ENCODE data around the gene TRIM71.

The TRIM71 gene

DNA sequence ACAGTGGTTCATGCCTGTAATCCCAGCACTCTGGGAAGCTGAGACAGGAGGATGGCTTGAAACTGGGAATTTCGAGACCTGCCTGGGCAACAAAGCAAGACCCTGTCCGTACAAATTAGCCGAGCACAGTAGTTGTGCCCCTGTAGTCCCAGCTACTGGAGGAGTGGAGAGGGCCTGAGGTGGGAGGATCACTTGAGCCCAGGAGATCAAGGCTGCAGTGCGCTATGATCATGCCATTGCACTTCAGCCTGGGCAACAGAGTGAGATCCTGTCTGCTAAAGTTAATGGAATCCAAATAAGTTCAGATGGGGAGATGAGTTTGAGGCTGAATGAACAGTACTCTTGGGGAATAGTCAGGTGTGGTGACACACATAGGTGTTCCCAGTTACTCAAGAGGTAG is 14.4 kb downstream of the TRIM71 start:
- Histone ChIP-seq H3K36me3 (ENCODE audit: control insufficient read depth in 1 of 2, insufficient read depth in 2 of 2, low read depth in 1 of 2, low read length in 2 of 2) (no peaks in the 10 kb centered on the region), H3K27me3 (ENCODE audit: control insufficient read depth in 1 of 2, insufficient read depth in 1 of 2, low read length in 2 of 2) (peaks cover 34 to 44% of the 10 kb centered on the region in 2 experiments), H3K4me1 (ENCODE audit: control insufficient read depth, insufficient read depth, low read depth, low read length) (no peaks in the 10 kb centered on the region), H2BK5ac (ENCODE audit: low read depth, low read length, poor library complexity, severe bottlenecking) (no peak overlapping the region), H2BK12ac (ENCODE audit: low read length in 2 of 2) (no peak overlapping the region), H3K18ac (ENCODE audit: low read depth in 1 of 2, low read length in 2 of 2) (no peak overlapping the region), H3K9ac (ENCODE audit: low read length) (no peak overlapping the region), H3K27ac (ENCODE audit: low read length, poor library complexity, severe bottlenecking) (no peak overlapping the region), H3K4me2 (ENCODE audit: low read length, poor library complexity, severe bottlenecking) (no peak overlapping the region), H3K9me3 (ENCODE audit: control insufficient read depth, low read length) (no peaks in the 10 kb centered on the region), H3K23ac (ENCODE audit: low read length in 2 of 2) (no peak overlapping the region), H2BK15ac (ENCODE audit: low read depth, poor library complexity, severe bottlenecking) (no peak overlapping the region), H2AK5ac (ENCODE audit: low read length, severe bottlenecking) (no peak overlapping the region), H4K91ac (ENCODE audit: low read length) (no peak overlapping the region), H2BK120ac (ENCODE audit: low read depth, low read length) (no peak overlapping the region), H3K4ac (ENCODE audit: low read depth in 1 of 2, low read length in 2 of 2) (no peak overlapping the region), H3K79me1 (replicated peaks; ENCODE audit: low read length, poor library complexity, severe bottlenecking) (no peaks in the 10 kb centered on the region), H3K14ac (ENCODE audit: low read length in 2 of 2) (no peak overlapping the region), H2AFZ (ENCODE audit: low read depth, low read length) (no peak overlapping the region), H3K4me3 (ENCODE audit: insufficient read depth in 1 of 2, low read depth in 1 of 2, low read length in 2 of 2) (no peak overlapping the region), H4K8ac (ENCODE audit: low read length) (no peak overlapping the region)
- no peak for DNase-seq
- 94% methylated on average over 4 of the region's 4 CpGs for WGBS

GRCh38 chr3:32835049-32835371 is 17.2 kb downstream of the TRIM71 start:
- no peak overlapping the region for H3K18ac ChIP-seq (ENCODE audit: low read depth in 1 of 2, low read length in 2 of 2)
- no peaks in the 10 kb centered on the region for H3K79me1 ChIP-seq (replicated peaks; ENCODE audit: low read length, poor library complexity, severe bottlenecking)
- no peak overlapping the region for H3K4me3 ChIP-seq (ENCODE audit: insufficient read depth in 1 of 2, low read depth in 1 of 2, low read length in 2 of 2)
- no peaks in the 10 kb centered on the region for H3K9me3 ChIP-seq (ENCODE audit: control insufficient read depth, low read length)
- H3K4ac ChIP-seq (ENCODE audit: low read depth in 1 of 2, low read length in 2 of 2), result no peak overlapping the region
- H3K27ac ChIP-seq (ENCODE audit: low read length, poor library complexity, severe bottlenecking), result no peak overlapping the region
- no peak overlapping the region for H3K23ac ChIP-seq (ENCODE audit: low read length in 2 of 2)
- H4K91ac ChIP-seq (ENCODE audit: low read length), result no peak overlapping the region
- no peak overlapping the region for H2BK12ac ChIP-seq (ENCODE audit: low read length in 2 of 2)
- peaks cover 40 to 59% of the 10 kb centered on the region in 2 experiments for H3K27me3 ChIP-seq (ENCODE audit: control insufficient read depth in 1 of 2, insufficient read depth in 1 of 2, low read length in 2 of 2)
- no peak overlapping the region for H2AK5ac ChIP-seq (ENCODE audit: low read length, severe bottlenecking)
- H3K4me2 ChIP-seq (ENCODE audit: low read length, poor library complexity, severe bottlenecking), result no peak overlapping the region
- no peak overlapping the region for H4K8ac ChIP-seq (ENCODE audit: low read length)
- no peak overlapping the region for H2BK15ac ChIP-seq (ENCODE audit: low read depth, poor library complexity, severe bottlenecking)
- no peak for DNase-seq
- H3K4me1 ChIP-seq (ENCODE audit: control insufficient read depth, insufficient read depth, low read depth, low read length), result no peaks in the 10 kb centered on the region
- no peak overlapping the region for H3K9ac ChIP-seq (ENCODE audit: low read length)
- H2BK5ac ChIP-seq (ENCODE audit: low read depth, low read length, poor library complexity, severe bottlenecking), result no peak overlapping the region
- no peak overlapping the region for H2BK120ac ChIP-seq (ENCODE audit: low read depth, low read length)
- 90% methylated on average over 1 of the region's 2 CpGs for WGBS
- H3K14ac ChIP-seq (ENCODE audit: low read length in 2 of 2), result no peak overlapping the region
- H2AFZ ChIP-seq (ENCODE audit: low read depth, low read length), result no peak overlapping the region
- no peaks in the 10 kb centered on the region for H3K36me3 ChIP-seq (ENCODE audit: control insufficient read depth in 1 of 2, insufficient read depth in 2 of 2, low read depth in 1 of 2, low read length in 2 of 2)

DNA sequence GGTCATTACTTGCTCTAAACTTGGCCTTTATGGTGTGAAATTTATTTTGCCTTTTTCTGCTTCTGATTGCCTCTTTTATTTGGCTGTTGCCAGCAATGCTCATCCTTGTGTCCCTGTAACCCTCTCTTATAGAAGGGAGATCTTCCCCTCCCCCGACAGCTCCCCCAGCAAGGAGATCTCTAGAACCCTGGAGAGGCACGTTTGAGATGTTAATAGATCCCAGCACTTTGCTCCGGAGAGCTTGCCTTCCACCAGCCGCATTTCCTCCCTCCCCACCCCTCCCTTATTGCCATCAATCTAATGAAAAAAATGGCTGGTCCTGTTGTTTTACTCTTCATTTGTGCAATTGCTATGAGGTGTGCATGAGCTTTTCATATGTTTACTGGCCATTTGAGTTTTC is 18.2 kb downstream of the TRIM71 start:
- Histone ChIP-seq H2BK12ac (ENCODE audit: low read length in 2 of 2) (no peak overlapping the region), H3K9me3 (ENCODE audit: control insufficient read depth, low read length) (no peaks in the 10 kb centered on the region), H3K9ac (ENCODE audit: low read length) (no peak overlapping the region), H4K8ac (ENCODE audit: low read length) (no peak overlapping the region), H3K14ac (ENCODE audit: low read length in 2 of 2) (no peak overlapping the region), H3K23ac (ENCODE audit: low read length in 2 of 2) (no peak overlapping the region), H3K27me3 (ENCODE audit: control insufficient read depth in 1 of 2, insufficient read depth in 1 of 2, low read length in 2 of 2) (peaks cover 46 to 66% of the 10 kb centered on the region in 2 experiments), H3K4me3 (ENCODE audit: insufficient read depth in 1 of 2, low read depth in 1 of 2, low read length in 2 of 2) (no peak overlapping the region), H3K4me1 (ENCODE audit: control insufficient read depth, insufficient read depth, low read depth, low read length) (peaks cover 3% of the 10 kb centered on the region), H3K27ac (ENCODE audit: low read length, poor library complexity, severe bottlenecking) (no peak overlapping the region), H4K91ac (ENCODE audit: low read length) (no peak overlapping the region), H3K79me1 (replicated peaks; ENCODE audit: low read length, poor library complexity, severe bottlenecking) (no peaks in the 10 kb centered on the region), H2BK120ac (ENCODE audit: low read depth, low read length) (no peak overlapping the region), H3K4me2 (ENCODE audit: low read length, poor library complexity, severe bottlenecking) (no peak overlapping the region), H2BK15ac (ENCODE audit: low read depth, poor library complexity, severe bottlenecking) (no peak overlapping the region), H3K4ac (ENCODE audit: low read depth in 1 of 2, low read length in 2 of 2) (no peak overlapping the region), H2AK5ac (ENCODE audit: low read length, severe bottlenecking) (no peak overlapping the region), H3K18ac (ENCODE audit: low read depth in 1 of 2, low read length in 2 of 2) (no peak overlapping the region), H2AFZ (ENCODE audit: low read depth, low read length) (no peak overlapping the region), H2BK5ac (ENCODE audit: low read depth, low read length, poor library complexity, severe bottlenecking) (no peak overlapping the region), H3K36me3 (ENCODE audit: control insufficient read depth in 1 of 2, insufficient read depth in 2 of 2, low read depth in 1 of 2, low read length in 2 of 2) (no peaks in the 10 kb centered on the region)
- no peak for DNase-seq
- whole genome bisulfite sequencing, result 10% methylated on average over 3 of the region's 4 CpGs

- H3K36me3 ChIP-seq (ENCODE audit: control insufficient read depth in 1 of 2, insufficient read depth in 2 of 2, low read depth in 1 of 2, low read length in 2 of 2), result no peaks in the 10 kb centered on the region
- WGBS, result 75% methylated on average over 3 of the region's 4 CpGs
- H2AFZ ChIP-seq (ENCODE audit: low read depth, low read length), result no peak overlapping the region
- H4K91ac ChIP-seq (ENCODE audit: low read length), result no peak overlapping the region
- peaks cover 46 to 66% of the 10 kb centered on the region in 2 experiments for H3K27me3 ChIP-seq (ENCODE audit: control insufficient read depth in 1 of 2, insufficient read depth in 1 of 2, low read length in 2 of 2)
- no peak overlapping the region for H4K8ac ChIP-seq (ENCODE audit: low read length)
- H3K4me2 ChIP-seq (ENCODE audit: low read length, poor library complexity, severe bottlenecking), result no peak overlapping the region
- H2BK12ac ChIP-seq (ENCODE audit: low read length in 2 of 2), result no peak overlapping the region
- no peak overlapping the region for H2BK120ac ChIP-seq (ENCODE audit: low read depth, low read length)
- H3K79me1 ChIP-seq (replicated peaks; ENCODE audit: low read length, poor library complexity, severe bottlenecking), result no peaks in the 10 kb centered on the region
- no peak overlapping the region for H3K9ac ChIP-seq (ENCODE audit: low read length)
- no peak overlapping the region for H3K4me3 ChIP-seq (ENCODE audit: insufficient read depth in 1 of 2, low read depth in 1 of 2, low read length in 2 of 2)
- no peak overlapping the region for H3K18ac ChIP-seq (ENCODE audit: low read depth in 1 of 2, low read length in 2 of 2)
- no peak overlapping the region for H3K23ac ChIP-seq (ENCODE audit: low read length in 2 of 2)
- H2BK5ac ChIP-seq (ENCODE audit: low read depth, low read length, poor library complexity, severe bottlenecking), result no peak overlapping the region
- no peak for DNase-seq
- no peak overlapping the region for H3K27ac ChIP-seq (ENCODE audit: low read length, poor library complexity, severe bottlenecking)
- no peak overlapping the region for H3K14ac ChIP-seq (ENCODE audit: low read length in 2 of 2)
- no peak overlapping the region for H2BK15ac ChIP-seq (ENCODE audit: low read depth, poor library complexity, severe bottlenecking)
- no peak overlapping the region for H2AK5ac ChIP-seq (ENCODE audit: low read length, severe bottlenecking)
- no peak overlapping the region for H3K4ac ChIP-seq (ENCODE audit: low read depth in 1 of 2, low read length in 2 of 2)
- H3K4me1 ChIP-seq (ENCODE audit: control insufficient read depth, insufficient read depth, low read depth, low read length), result peaks cover 3% of the 10 kb centered on the region
- H3K9me3 ChIP-seq (ENCODE audit: control insufficient read depth, low read length), result no peaks in the 10 kb centered on the region
Measured at GRCh38 chr3:32836601-32837000, 18.8 kb downstream of the TRIM71 start.
